Peyer's patch (tissue), 4 donors: ENCODE measurements around the gene FMO3.

Source experiments
- POLR2A ChIP-seq, 2 donors: fragments of 450-650 bp; IDR thresholded peaks; one replicate each; pipeline ENCODE4 v1.5.1; 2017; ENCODE audit warnings: antibody characterized with exemption in 2 of 2, mild to moderate bottlenecking in 2 of 2, moderate library complexity in 2 of 2
- TF ChIP-seq, protein P1 (sequence below), 6 experiments: fragments of 450-650 bp in 4 of 6; fragments of 200-600 bp in 2 of 6; sonication (generic) in 1 of 6; IDR thresholded peaks; one replicate each; pipeline ENCODE4 v1.5.1; 2017 to 2019; ENCODE audit warnings: antibody characterized with exemption in 6 of 6, mild to moderate bottlenecking in 3 of 6, moderate library complexity in 1 of 6

DNA sequence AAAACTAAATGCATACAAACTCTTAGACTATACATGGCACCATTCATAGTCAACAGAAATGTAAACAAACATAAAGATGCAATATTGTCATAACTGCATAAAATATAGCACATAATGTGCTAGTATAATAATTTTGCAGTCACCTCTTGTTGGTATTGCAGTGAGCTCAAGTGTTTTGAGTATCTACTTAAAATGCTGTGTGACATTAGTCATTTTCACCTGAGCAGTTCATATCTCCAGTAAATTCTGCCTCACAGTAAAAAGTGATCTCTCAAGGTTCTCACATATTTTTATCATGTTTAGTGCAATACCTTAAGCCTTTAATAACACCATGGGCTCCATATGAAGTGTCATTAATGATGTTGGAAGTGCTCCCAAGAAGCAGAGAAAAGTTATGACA, 64.8 kb downstream of the FMO3 start:
- TF ChIP-seq, protein P1, sequence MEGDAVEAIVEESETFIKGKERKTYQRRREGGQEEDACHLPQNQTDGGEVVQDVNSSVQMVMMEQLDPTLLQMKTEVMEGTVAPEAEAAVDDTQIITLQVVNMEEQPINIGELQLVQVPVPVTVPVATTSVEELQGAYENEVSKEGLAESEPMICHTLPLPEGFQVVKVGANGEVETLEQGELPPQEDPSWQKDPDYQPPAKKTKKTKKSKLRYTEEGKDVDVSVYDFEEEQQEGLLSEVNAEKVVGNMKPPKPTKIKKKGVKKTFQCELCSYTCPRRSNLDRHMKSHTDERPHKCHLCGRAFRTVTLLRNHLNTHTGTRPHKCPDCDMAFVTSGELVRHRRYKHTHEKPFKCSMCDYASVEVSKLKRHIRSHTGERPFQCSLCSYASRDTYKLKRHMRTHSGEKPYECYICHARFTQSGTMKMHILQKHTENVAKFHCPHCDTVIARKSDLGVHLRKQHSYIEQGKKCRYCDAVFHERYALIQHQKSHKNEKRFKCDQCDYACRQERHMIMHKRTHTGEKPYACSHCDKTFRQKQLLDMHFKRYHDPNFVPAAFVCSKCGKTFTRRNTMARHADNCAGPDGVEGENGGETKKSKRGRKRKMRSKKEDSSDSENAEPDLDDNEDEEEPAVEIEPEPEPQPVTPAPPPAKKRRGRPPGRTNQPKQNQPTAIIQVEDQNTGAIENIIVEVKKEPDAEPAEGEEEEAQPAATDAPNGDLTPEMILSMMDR (IDR thresholded peaks at IDR 0.05) = no peak
- no peak for TF ChIP-seq POLR2A (IDR thresholded peaks at IDR 0.05)
